PFSK-1 (cell line): ENCODE measurements around the gene RPS13.

Source experiments
- POLR2AphosphoS5 ChIP-seq: IDR thresholded peaks from 2 replicates; pipeline ENCODE4 v1.6.1; 2012; ENCODE audit warnings: low read depth, mild to moderate bottlenecking, control low read depth, low read length, moderate library complexity
- REST ChIP-seq, 2 experiments: IDR thresholded peaks; 2 replicates each; pipeline versions ENCODE4 v1.6.1 to v1.8.0; 2011 to 2012; ENCODE audit warnings: low read depth in 2 of 2, low read length in 2 of 2, control low read depth in 1 of 2, inconsistent platforms in 1 of 2, mild to moderate bottlenecking in 1 of 2, moderate library complexity in 1 of 2; ENCODE audit not compliant: insufficient read depth in 1 of 2

GRCh38 chr11:17036666-17037658, 40.5 kb downstream of the RPS13 start:
- TF ChIP-seq POLR2AphosphoS5: no peak
- no peak for TF ChIP-seq REST (IDR thresholded peaks at IDR 0.05; ENCODE audit: insufficient read depth in 1 of 2, low read depth in 2 of 2, low read length in 2 of 2)
